Renal pelvis (tissue), 12 donors: ENCODE data around the gene SPDYE2. TPM values are rescaled to one million over a fixed set of nuclear protein-coding genes. Genes with fewer than 3 reads are reported as not detected.
"Not testable (repeated sequence)": the region's sequence is repeated elsewhere in the genome, so short reads cannot be mapped to it uniquely, and the experiment has no call there.

ENCODE experiments used
- DNase-seq: peaks from one replicate; pipeline ENCODE4 v3.0.0-alpha.2; 2013
- long read RNA-seq, 16 experiments: transcript quantifications; one replicate each; lab custom pipeline, GENCODE V29; 2026
- polyA plus RNA-seq, 3 donors: library from polyadenylated mRNA; unstranded; fragments of 120-200 nt; gene quantifications; one replicate each; pipeline ENCODE4 v1.2.1, GENCODE V29; 2013; ENCODE audit not compliant: insufficient read length in 3 of 3

SPDYE2 gene
- polyA plus RNA-seq: 10 to 100 TPM in 2 of 3 donors, 1 to 10 TPM in 1; 2.6 to 16.6 (median 14.1) TPM
- long read RNA-seq, donor 1, partial matches to known transcripts: 23 of 30 reads
- long read RNA-seq, donor 1, other reads (novel, unspliced or antisense): 7 of 30 reads
- long read RNA-seq, donor 2: 0 reads
- long read RNA-seq, donor 3: 0 reads
- long read RNA-seq, donor 4: 0 reads
- long read RNA-seq, donor 5: 0 reads
- long read RNA-seq, donor 6, partial matches to known transcripts: 48 of 81 reads
- long read RNA-seq, donor 6, other reads (novel, unspliced or antisense): 33 of 81 reads
- long read RNA-seq, donor 7: 0 reads
- long read RNA-seq, donor 8, partial matches to known transcripts: 5 of 5 reads
- long read RNA-seq, donor 8, other reads (novel, unspliced or antisense): 0 of 5 reads
- long read RNA-seq, donor 9: 0 reads
- long read RNA-seq, donor 10: 0 reads
- long read RNA-seq, donor 11: 0 reads
- long read RNA-seq, donor 12, partial matches to known transcripts: 17 of 17 reads
- long read RNA-seq, donor 12, other reads (novel, unspliced or antisense): 0 of 17 reads
- long read RNA-seq, donor 13, partial matches to known transcripts: 30 of 38 reads
- long read RNA-seq, donor 13, other reads (novel, unspliced or antisense): 8 of 38 reads
- long read RNA-seq, donor 14, partial matches to known transcripts: 24 of 29 reads
- long read RNA-seq, donor 14, other reads (novel, unspliced or antisense): 5 of 29 reads
- long read RNA-seq, donor 15, partial matches to known transcripts: 20 of 34 reads
- long read RNA-seq, donor 15, other reads (novel, unspliced or antisense): 14 of 34 reads
- long read RNA-seq, donor 16, partial matches to known transcripts: 5 of 5 reads
- long read RNA-seq, donor 16, other reads (novel, unspliced or antisense): 0 of 5 reads

DNA sequence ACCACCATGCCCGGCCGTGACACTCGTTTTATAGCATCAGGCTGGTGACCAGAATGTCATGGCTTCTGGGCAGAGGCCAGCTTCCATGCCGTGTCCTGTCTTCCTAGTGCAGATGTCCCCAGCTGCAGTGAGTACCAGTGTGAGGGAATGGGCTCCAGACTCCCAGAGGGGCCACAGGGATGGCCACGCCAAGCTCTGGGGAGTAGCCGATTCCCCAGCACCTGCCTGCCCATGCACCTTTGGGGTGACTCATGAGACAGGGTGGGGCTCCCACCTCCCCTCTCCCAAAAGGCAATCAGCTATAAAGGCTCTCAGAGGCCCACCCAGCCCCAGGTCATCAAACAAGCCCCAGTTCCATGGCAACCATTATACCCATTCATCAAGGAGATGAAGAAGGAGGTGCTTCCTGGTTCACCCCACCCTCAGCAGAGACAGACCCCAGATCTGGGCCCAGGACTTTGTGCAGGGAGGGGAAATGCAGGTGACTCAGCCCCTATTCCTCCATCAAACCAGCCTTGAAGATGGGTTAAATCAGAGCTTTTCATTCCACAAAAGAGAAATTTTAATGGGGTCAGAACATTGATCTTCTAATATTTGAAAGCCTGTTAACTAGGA, at the start of gene SPDYE2:
TSS of gene SPDYE2 (plus strand) at position 419 of the 615 bp plus-strand sequence. CDS start 2,030 bp downstream, outside the sequence.
- not testable (repeated sequence) for DNase-seq

DNA sequence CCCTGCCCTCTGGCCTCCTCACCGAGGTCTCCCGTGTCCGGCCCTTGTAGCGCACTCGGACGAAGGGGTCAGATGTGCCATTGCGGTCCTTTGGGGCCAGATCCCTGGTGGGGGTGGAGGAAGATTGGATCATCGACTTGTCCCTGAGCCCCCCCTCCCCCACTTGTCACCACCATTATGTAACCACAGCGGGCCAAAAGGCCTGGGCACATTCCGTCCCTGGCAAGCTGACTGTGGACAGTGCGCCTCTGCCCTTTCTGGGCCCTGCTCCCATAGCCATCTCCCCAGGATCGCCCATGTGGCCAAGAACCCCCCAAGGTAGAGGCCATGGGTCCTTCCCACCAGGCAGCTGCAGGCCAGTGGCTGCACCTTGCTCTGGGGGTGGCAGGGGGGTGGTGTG, 47.9 kb upstream of the SPDYE2 start:
- not testable (repeated sequence) for DNase-seq

DNA sequence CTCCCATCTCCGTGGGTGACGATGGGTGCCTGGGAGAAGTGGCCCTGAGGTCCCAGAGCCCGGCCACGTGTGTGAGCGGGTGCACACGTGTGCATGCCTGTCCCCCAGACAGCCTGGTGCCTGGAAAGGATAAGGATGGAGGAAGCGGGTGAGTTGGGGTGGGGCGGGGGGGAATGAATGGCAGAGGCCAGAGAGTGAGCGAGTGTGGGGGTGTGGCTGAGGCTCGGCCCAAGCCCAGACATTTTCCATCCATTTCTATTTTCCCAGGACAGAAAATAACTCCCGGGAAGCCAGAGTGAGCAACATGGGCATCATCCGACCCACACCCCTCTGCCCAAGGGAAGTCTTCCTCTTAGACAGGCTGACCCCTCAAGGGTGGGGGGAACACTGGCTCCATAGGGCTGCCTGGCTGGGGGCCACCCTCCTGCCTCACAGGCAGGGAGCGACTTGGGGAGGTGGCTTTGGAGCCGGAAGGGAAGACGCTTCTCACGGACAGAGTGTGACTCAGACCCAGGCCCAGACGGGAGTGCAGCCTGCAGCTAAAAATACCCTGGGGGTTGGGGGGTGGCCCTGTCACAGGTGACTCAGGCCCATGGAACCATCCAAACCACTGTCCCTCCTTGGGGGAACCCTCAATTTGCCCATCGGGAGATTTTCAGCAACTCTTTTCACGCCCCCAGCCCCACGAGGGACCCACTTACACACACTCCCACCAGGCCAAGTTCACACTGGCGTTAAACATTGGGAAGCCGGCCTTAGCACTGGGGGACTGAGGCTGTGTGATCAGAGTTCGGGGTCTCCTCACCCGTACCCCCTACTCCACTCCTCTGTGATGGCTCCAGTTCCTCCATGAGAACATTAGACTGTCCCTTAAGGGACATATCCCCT, 45.5 kb upstream of the SPDYE2 start:
- DNase-seq: not testable (repeated sequence)

GRCh38 chr7:102507410-102508088, 43.5 kb upstream of the SPDYE2 start:
- not testable (repeated sequence) for DNase-seq

GRCh38 chr7:102510575-102510974, 40.5 kb upstream of the SPDYE2 start:
- not testable (repeated sequence) for DNase-seq

- DNase-seq: not testable (repeated sequence)
Observed at GRCh38 chr7:102511860-102512522, 39.0 kb upstream of the SPDYE2 start.

DNA sequence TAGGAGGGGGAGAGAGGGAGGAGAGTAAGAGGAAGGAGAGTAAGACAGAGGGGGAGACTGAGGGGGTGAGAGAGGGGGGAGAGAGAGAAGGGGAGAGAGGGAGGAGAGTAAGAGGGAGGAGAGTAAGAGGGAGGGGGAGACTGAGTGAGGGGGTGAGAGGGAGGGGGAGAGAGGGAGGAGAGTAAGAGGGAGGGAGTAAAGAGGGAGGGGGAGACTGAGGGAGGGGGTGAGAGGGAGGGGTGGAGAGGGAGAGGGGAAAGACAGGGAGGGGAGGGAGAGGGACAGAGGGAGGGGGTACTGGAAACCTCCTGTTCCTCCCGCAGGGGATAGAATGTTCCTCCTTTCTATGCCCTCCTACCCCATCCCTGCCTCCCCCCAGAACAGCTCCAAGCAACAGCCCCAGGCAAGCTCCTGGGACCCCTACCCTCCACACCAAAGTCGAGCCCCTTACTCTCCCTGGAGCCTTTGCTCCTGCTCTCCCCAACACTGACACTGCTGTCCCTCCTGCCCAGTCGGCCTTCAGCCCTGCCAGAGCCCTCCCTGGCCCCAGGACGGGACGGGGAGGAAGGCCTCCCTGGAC, 38.3 kb upstream of the SPDYE2 start:
- DNase-seq: peak; percentile 93

DNA sequence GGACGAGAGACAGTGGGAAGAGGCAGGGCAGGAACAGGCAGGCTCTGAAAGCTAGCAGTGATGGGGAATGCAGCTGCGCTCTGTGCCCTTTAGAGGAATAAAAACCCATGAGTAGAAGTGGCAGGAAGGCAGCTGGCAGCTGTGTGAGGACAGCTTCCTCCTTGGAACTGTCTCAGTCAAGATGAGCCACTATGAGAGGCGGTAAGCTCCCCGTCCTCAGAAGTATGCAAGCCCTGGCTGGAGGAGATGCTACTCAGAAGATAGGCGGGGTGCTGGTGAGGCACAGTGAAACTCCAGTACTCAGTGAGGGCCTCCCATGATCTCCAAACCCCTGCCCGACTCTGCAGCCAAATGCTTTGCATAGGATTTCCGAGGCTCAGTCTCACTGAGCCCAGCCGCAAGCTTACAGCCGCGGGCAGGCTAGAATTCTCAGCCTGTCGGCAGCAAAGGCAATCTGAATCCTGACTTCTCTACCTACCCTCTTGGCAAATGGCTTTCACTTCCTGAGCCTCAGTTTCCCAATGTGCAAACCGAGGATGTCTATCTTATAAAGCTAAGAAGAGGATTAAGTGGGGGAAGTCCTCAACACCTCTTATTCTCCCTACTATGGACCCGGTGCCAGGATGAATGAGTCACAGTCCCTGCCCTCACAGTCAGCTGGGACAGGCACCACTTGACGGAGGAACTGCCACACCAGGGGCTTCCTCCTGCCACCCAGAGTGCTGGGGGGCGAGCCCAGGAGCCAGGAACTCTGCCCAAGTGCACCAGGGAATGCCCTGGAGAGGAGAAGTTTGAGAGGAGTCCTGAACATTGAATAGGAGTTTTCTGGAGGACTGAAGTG, 35.9 kb upstream of the SPDYE2 start:
- not testable (repeated sequence) for DNase-seq

DNA sequence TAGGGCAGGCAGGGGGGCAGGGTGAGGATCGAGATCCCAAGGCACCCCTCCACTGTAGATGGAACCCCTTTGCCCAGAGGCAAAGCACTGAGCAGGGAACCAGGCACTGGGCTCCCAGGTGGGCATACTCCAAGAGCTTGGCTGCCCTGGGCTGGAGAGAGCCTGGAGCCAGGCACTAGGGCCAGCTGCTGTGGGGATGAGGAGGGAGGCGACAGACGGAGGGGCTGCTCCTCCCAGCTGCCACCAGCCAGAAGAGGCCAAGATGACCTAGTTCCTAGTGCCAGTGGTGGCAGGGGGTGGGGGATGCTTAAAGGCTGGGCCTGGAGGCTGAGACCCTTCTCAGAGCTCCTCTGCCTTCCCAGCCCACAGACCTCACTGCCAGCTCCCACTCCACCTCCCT, 35.1 kb upstream of the SPDYE2 start:
- not testable (repeated sequence) for DNase-seq

DNA sequence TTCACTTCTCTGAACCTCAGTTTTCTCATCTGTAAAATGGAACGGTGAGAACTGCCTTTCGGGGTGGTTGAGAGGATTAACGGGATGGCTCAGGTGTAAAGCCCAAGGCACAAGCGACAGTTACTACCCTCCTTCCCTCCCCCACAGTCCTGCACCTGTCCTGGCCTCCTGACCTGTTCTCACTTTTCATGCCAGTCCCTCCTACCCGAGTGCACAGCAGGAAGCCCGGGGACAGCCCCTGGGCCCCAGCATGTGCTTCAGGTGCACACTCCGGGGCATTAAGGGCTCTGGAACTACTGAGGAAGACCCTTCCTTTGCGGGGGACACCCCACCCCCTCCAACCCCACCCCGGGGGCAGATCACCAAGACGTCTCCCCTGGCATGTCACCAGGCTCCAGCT, 34.1 kb upstream of the SPDYE2 start:
- not testable (repeated sequence) for DNase-seq

DNA sequence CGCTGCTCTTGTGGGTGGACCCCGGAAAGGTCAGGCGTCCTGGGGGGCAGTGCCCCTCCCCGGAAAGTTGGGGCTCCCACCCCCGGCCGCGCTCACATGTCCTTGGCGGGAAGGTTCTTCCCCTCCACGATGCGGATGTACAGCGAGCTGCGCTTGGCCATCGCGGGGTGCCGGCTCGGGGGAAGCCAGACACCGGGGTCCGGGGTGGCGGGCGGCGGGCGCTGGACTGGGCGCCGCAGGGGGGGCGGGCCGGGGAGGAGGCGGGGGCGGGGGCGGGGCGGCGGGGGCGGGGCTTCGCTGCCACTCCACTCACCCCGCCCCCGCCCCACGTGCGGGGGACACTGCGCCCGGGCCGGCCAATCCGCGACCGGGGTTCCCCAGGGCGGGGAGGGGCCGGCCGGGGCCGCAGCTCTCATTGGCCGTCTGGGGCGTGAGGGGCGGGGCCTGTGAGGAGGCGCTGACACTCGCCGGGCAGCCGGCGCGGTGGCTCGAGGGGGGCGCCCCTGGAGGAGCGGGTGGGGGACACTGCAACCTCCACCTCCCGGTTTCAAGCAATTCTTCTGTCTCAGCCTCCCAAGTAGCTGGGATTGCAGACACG, 33.4 kb upstream of the SPDYE2 start, which contains the start of gene RASA4B:
TSS of gene RASA4B (minus strand) at position 228 of the 598 bp plus-strand sequence. CDS start at position 161, 67 bp downstream.
- not testable (repeated sequence) for DNase-seq

- DNase-seq: not testable (repeated sequence)
Observed at GRCh38 chr7:102520797-102521196, 30.2 kb upstream of the SPDYE2 start.

DNA sequence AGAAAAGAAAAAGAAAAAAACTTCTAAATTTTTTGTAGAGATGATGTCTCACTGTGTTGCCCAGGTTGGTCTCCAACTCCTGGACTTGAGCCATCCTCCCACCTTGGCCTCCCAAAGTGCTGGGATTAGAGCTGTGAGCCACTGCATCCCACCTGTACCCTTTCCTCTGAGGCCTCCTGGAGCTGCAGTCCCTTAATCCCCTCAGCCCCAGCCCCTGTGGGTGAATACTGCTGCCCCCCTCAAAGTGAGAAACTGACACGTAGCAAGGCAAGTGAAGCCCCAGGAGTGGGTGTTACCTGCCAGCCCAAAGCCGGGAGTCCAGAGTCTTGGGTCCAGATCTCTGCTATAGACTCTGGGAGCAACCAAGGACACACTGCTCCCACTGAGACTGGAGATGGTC, 26.2 kb upstream of the SPDYE2 start:
- DNase-seq: not testable (repeated sequence)

DNA sequence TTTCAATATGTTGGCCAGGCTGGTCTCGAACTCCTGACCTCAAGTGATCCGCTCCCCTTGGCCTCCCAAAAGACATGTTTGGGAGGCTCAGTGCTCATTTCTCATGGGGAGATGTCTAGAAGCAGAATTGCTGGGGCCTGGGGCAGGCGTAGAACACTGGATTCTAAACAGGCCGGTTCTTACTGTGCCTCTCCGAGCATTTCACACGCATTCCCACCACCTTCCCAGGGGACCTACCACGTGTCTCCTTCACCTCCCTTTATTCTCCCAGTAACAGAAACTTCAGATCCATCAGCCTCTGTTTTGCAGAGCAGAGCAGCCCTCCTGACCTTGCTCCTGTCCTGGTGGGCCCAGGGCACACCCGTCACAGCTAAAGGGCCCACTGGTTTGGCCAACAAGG, 23.8 kb upstream of the SPDYE2 start:
- DNase-seq: not testable (repeated sequence)

DNA sequence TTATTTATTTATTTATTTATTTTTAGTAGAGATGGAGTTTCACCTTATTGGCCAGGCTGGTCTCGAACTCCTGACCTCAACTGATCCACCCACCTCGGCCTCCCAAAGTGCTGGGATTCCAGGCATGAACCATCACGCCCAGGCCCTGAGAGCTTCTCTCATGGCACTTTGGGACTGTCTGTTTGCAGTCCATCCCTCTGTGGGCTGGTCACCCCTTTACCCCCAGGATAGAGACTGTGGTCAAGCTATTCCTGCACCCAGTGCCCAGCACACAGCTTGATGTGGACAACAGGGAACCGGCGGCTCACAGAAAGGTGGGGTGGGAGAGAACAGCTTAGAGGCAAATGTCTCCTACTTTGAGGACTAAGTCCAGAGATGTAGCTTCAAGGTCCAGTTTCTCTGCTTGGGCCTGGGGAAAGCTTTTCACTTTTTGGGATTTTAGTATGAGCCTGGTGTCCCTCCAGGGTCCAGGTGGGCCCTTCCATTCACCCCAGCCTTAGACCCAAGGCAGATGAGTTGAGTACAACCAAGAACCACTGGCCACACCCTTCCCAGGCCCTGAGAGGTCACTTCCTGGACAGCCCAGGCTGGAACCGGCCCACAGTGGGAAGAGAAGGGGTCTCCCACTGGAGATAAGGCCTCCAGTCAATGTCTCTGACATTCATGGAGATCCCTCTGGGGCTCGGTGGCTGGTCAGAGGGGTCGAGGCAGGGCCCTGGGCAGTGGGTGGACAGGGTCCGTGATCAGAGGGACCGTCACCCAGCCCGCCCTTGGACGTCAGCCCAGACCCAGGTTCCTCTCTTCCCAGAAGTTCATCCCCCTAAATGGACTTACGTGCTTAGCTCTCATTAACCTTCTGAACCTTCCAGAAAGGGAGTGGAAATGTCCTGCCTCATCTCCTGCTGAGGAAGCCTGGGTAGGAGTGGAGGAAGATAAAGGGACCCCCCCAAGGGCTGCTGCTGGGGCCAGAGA, 22.9 kb upstream of the SPDYE2 start:
- DNase-seq: not testable (repeated sequence)

GRCh38 chr7:102531583-102531982, 19.4 kb upstream of the SPDYE2 start:
- DNase-seq: not testable (repeated sequence)

GRCh38 chr7:102532127-102532526, 18.9 kb upstream of the SPDYE2 start:
- DNase-seq: not testable (repeated sequence)
